Smooth muscle cell (in vitro differentiated cells): Measurements from ENCODE around the gene CHTOP. TPM values are rescaled to one million over a fixed set of nuclear protein-coding genes. Genes with fewer than 3 reads are reported as not detected.
"Not testable (repeated sequence)": the region's sequence is repeated elsewhere in the genome, so short reads cannot be mapped to it uniquely, and the experiment has no call there.

ENCODE experiments used
- DNase-seq: peaks from one replicate; lab custom pipeline; 2025; ENCODE audit not compliant: unreplicated experiment; lab: John Stamatoyannopoulos, UW
- H2AFZ ChIP-seq: fragments of 200-600 bp; sonication (generic); 2 replicates; pipeline ENCODE4 v1.6.0; 2016; ENCODE audit warnings: antibody characterized with exemption, low read depth, mild to moderate bottlenecking
- H3F3A ChIP-seq: fragments of 200-600 bp; sonication (generic); 2 replicates; pipeline ENCODE4 v1.6.0; 2017; ENCODE audit warnings: antibody characterized with exemption, low read depth
- H3K27ac ChIP-seq: fragments of 200-600 bp; sonication (generic); 2 replicates; pipeline ENCODE4 v1.5.1; 2016; ENCODE audit warnings: low read depth, mild to moderate bottlenecking
- H3K27me3 ChIP-seq: fragments of 200-600 bp; sonication (generic); 2 replicates; pipeline ENCODE4 v1.6.1; 2016; ENCODE audit warnings: low read depth, mild to moderate bottlenecking
- H3K36me3 ChIP-seq: fragments of 200-600 bp; sonication (generic); 2 replicates; pipeline ENCODE4 v1.5.1; 2016; ENCODE audit warnings: low read depth
- H3K4me1 ChIP-seq: fragments of 200-600 bp; sonication (generic); 2 replicates; pipeline ENCODE4 v1.5.1; 2016; ENCODE audit warnings: low read depth
- H3K4me2 ChIP-seq: fragments of 200-600 bp; sonication (generic); 2 replicates; pipeline ENCODE4 v1.6.0; 2016; ENCODE audit warnings: mild to moderate bottlenecking
- H3K4me3 ChIP-seq: fragments of 200-600 bp; sonication (generic); 2 replicates; pipeline ENCODE4 v1.5.1; 2016; ENCODE audit warnings: mild to moderate bottlenecking
- H3K79me2 ChIP-seq: fragments of 200-600 bp; sonication (generic); 2 replicates; pipeline ENCODE4 v1.6.0; 2016; ENCODE audit warnings: low read depth, mild to moderate bottlenecking
- H3K9ac ChIP-seq: fragments of 200-600 bp; sonication (generic); 2 replicates; pipeline ENCODE4 v1.6.0; 2016; ENCODE audit warnings: low read depth
- H3K9me3 ChIP-seq: fragments of 200-600 bp; sonication (generic); replicated peaks from 2 replicates; pipeline ENCODE4 v1.5.1; 2016; ENCODE audit warnings: low read depth
- H4K20me1 ChIP-seq: fragments of 200-600 bp; sonication (generic); 2 replicates; pipeline ENCODE4 v1.6.0; 2016; ENCODE audit warnings: low read depth
- CTCF ChIP-seq: fragments of 200-600 bp; sonication (generic); IDR thresholded peaks from 2 replicates; pipeline ENCODE4 v1.5.1; 2017; ENCODE audit warnings: borderline replicate concordance, mild to moderate bottlenecking, antibody characterized with exemption; ENCODE audit not compliant: insufficient read depth, poor library complexity, severe bottlenecking
- WGBS: methylation state at CpG from one replicate; pipeline ENCODE4 v1.1.7; 2016; ENCODE audit warnings: low lambda C conversion rate; 5-methylcytosine and 5-hydroxymethylcytosine counted together
- polyA plus RNA-seq: library from polyadenylated mRNA; unstranded; fragments of >200 nt; fragmentation: Nextera tagmentation; extraction: Ambion mirVana; gene quantifications from 2 replicates; pipeline ENCODE4 v1.2.1, GENCODE V29; 2016
- total RNA-seq: library from RNA; depleted of rRNA; stranded (reverse); fragments of >200 nt; gene quantifications from 2 replicates; pipeline ENCODE4 v1.2.3, GENCODE V29; 2014

Gene CHTOP
- total and polyA plus RNA-seq, 2 experiments from 2014 or later, result 47.8 to 50.2 TPM

DNA sequence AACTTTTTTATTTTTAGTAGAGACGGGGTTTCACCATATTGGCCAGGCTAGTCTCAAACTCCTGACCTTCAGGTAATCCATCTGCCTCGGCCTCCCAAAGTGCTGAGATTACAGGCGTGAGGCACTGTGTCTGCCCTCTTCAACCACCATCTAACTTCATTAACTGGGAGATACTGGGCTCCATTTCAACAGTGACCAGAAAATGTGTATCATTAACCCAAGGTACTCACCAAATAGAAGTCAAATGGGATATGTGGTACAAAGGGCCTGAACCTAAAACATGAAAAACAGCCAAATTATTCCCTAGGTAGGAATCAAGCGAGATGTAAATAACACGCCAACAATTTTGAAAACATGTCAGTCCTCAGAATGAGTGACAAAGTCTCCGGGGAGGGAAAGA is 35.7 kb downstream of the CHTOP start:
- peaks cover 39% of the 10 kb centered on the region for H3K79me2 ChIP-seq
- DNase-seq, result no peak
- no peaks in the 10 kb centered on the region for H3K9me3 ChIP-seq
- peak overlapping the region; percentile 75 for H3K4me3 ChIP-seq
- H3K4me1 ChIP-seq, result peaks cover 10% of the 10 kb centered on the region
- WGBS, result 92% methylated on average over 6 of the region's 6 CpGs
- peak overlapping the region; percentile 93 for H3K4me2 ChIP-seq
- peaks cover 12% of the 10 kb centered on the region for H3K36me3 ChIP-seq
- H4K20me1 ChIP-seq, result peaks cover 10% of the 10 kb centered on the region
- peak overlapping the region; percentile 94 for H3K9ac ChIP-seq
- peaks cover 10% of the 10 kb centered on the region for H3F3A ChIP-seq
- H2AFZ ChIP-seq, result no peak overlapping the region
- peak overlapping the region; percentile 72 for H3K27ac ChIP-seq
- no peak for TF ChIP-seq CTCF
- no peaks in the 10 kb centered on the region for H3K27me3 ChIP-seq

GRCh38 chr1:153670257-153670858 is 36.5 kb downstream of the CHTOP start:
- peaks cover 10% of the 10 kb centered on the region for H3K4me1 ChIP-seq
- no peak for DNase-seq
- H3F3A ChIP-seq, result peaks cover 8% of the 10 kb centered on the region
- peak overlapping the region; percentile 72 for H3K27ac ChIP-seq
- no peaks in the 10 kb centered on the region for H3K9me3 ChIP-seq
- H4K20me1 ChIP-seq, result peaks cover 10% of the 10 kb centered on the region
- peaks cover 39% of the 10 kb centered on the region for H3K79me2 ChIP-seq
- WGBS, result 6% methylated on average over 16 of the region's 22 CpGs
- H2AFZ ChIP-seq, result no peak overlapping the region
- peaks cover 4% of the 10 kb centered on the region for H3K36me3 ChIP-seq
- H3K4me3 ChIP-seq, result peak overlapping the region; percentile 75
- H3K4me2 ChIP-seq, result peak overlapping the region; percentile 93
- peak overlapping the region; percentile 94 for H3K9ac ChIP-seq
- no peak for TF ChIP-seq CTCF
- H3K27me3 ChIP-seq, result no peaks in the 10 kb centered on the region

GRCh38 chr1:153670859-153671627 is 37.2 kb downstream of the CHTOP start, which contains the start of gene ILF2:
TSS of gene ILF2 (minus strand) at chr1:153670993. CDS start at chr1:153670922, 71 bp downstream.
- WGBS, result under 1% methylated on average over 35 of the region's 35 CpGs
- H3K27me3 ChIP-seq, result no peaks in the 10 kb centered on the region
- peaks cover 10% of the 10 kb centered on the region for H4K20me1 ChIP-seq
- H3K9me3 ChIP-seq, result no peaks in the 10 kb centered on the region
- H3K4me1 ChIP-seq, result peaks cover 10% of the 10 kb centered on the region
- peak within 1 kb of the TSS; percentile 80 for H3K27ac ChIP-seq
- TF ChIP-seq CTCF, result no peak
- DNase-seq, result peak; percentile 84
- H3K79me2 ChIP-seq, result peaks cover 39% of the 10 kb centered on the region
- H3K4me2 ChIP-seq, result peak within 1 kb of the TSS; percentile 93
- H3K9ac ChIP-seq, result peak within 1 kb of the TSS; percentile 94
- peak within 1 kb of the TSS; percentile 75 for H3K4me3 ChIP-seq
- H3K36me3 ChIP-seq, result no peaks in the 10 kb centered on the region
- H3F3A ChIP-seq, result peaks cover 8% of the 10 kb centered on the region
- peak within 1 kb of the TSS; percentile 87 for H2AFZ ChIP-seq

DNA sequence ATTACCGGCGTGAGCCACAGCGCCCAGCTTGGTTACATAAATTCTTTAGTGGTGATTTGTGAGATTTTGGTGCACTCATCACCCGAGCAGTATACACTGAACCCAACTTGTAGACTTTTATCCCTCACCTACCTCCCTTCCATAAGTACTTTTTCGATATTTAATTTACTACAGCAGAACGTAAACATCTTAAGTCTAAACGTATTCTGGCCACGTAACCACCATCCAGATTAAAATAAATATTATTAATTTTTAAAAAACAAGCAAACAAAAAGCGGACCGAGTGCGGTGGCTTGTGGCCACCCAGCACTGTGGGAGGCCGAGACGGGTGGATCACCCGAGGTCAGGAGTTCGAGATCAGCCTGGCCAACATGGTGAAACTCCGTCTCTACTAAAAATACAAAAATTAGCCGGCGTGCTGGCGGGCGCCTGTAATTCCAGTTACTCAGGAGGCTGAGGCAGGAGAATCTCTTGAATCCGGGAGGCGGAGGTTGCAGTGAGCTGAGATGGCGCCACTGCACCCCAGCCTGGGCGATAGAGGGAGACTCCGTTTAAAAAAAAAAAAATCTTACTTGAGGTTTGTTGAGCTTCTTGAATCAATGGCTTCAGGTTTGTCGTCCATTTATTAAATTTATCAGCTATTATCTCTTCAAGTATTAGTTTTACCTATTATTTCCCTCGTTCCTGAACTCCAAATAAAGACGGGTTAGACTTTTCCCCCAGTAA is 37.9 kb downstream of the CHTOP start:
- H3K9me3 ChIP-seq, DNase-seq, H3F3A ChIP-seq, H3K27me3 ChIP-seq, H3K36me3 ChIP-seq: not testable (repeated sequence)
- Histone ChIP-seq H3K27ac (peak overlapping the region; percentile 80), H3K4me3 (peak overlapping the region; percentile 62), H3K4me1 (peaks cover 10% of the 10 kb centered on the region), H3K79me2 (peaks cover 38% of the 10 kb centered on the region), H3K4me2 (peak overlapping the region; percentile 69), H4K20me1 (peaks cover 10% of the 10 kb centered on the region), H3K9ac (peak overlapping the region; percentile 30), H2AFZ (peak overlapping the region; percentile 87)
- WGBS, result 13% methylated on average over 28 of the region's 28 CpGs
